ENCODE results near the gene GBE1. TPM values are rescaled to one million over a fixed set of nuclear protein-coding genes. Genes with fewer than 3 reads are reported as not detected.

The GBE1 gene
- total RNA-seq, result 171 and 222 TPM in 2 replicates

DNA sequence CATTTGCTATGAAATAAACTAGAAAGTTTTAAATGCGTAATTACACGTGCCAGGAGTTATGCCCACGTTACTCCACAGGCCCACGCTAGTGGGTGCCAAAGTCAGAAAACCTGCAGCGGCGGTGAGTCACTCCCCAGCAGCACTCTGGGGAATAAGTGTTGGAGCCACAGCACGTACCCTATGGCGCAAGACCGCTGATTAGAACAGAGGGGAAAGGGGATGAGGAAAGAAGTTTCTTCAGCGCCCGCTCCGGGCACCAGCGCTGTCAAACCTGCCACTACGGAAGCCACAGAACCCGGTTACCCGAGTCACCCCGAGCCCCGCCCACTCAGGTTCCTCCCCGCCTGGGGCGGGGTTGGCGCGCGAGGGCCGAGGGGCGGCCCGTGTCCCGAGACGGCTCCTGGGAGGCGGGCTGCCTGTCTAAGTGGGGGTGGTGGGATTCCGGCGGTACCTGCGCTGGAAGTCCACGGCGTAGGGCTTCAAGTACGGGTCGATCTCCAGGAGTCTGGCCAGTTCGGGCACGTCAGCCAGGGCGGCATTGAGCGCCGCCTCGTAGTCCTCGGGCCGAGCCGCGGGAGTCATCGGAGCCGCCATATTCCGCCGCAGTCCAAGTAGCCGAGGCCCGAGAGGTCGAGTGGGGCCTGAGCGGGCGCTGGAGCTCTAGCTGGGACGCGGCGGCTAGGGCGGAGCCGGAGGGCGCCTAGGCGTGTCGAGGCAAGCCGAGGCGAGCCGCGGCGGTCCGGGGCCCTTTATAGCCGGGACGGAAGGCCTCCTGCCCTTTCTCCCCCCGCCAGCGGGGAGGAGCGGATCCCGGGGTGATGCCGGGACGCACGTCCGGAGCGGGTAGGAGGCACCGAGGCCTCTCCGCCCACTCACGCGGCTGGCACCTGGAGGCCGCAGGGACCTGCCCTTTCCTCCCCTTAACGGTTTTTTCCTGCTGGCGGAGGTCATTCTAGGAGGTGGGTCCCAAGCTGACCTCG is at the start of gene GBE1:
GBE1 (minus strand) TSS at position 722 of the 980 bp plus-strand sequence; CDS start at position 594, 128 bp downstream.

All from cardiac atrium fibroblast (primary cell).